ENCODE measurements around the gene FAM210A. TPM values are rescaled to one million over a fixed set of nuclear protein-coding genes. Genes with fewer than 3 reads are reported as not detected.
"Not testable (repeated sequence)": the region's sequence is repeated elsewhere in the genome, so short reads cannot be mapped to it uniquely, and the experiment has no call there.

Gene FAM210A
- total RNA-seq, 2 donors from 2014 or later: 18.6 to 31.0 TPM

DNA sequence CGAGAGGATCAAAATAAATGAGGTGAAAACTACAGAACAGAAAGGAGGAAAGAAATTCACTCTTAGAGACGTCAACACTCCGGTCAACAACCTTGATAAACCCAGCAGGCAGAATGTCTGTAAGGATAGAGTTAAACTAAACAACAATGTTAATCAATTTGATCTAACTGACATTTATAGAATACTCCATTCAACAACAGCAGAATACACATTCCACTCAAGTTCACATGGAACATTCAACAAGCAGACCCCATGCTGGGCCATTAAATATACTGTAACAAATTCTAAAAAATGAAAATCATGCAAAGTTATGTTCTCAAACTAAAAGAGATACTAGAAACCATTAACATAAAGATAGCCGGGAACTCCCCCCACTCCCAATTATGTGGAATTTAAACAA, 41.8 kb downstream of the FAM210A start:
- no peak for DNase-seq
- Histone ChIP-seq H3K36me3 (no peaks in the 10 kb centered on the region), H3K9ac (ENCODE audit: low read depth in 2 of 2, low read length in 2 of 2) (no peak overlapping the region), H3K27me3 (no peaks in the 10 kb centered on the region), H3K4me3 (no peak overlapping the region), H3K27ac (no peak overlapping the region), H3K4me1 (no peaks in the 10 kb centered on the region), H3K9me3 (no peaks in the 10 kb centered on the region)
- intact Hi-C loops (cut with DNase I): no loop called here
- no peak for TF ChIP-seq CTCF (IDR thresholded peaks at IDR 0.05)

GRCh38 chr18:13681701-13682100, 44.7 kb downstream of the FAM210A start:
- Histone ChIP-seq H3K36me3 (no peaks in the 10 kb centered on the region), H3K9me3 (no peaks in the 10 kb centered on the region), H3K4me3 (no peak overlapping the region), H3K4me1 (no peaks in the 10 kb centered on the region), H3K27ac (no peak overlapping the region), H3K27me3 (no peaks in the 10 kb centered on the region), H3K9ac (ENCODE audit: low read depth in 2 of 2, low read length in 2 of 2) (no peak overlapping the region)
- no peak for TF ChIP-seq CTCF (IDR thresholded peaks at IDR 0.05)
- DNase-seq: no peak
- intact Hi-C loops (cut with DNase I): no loop called here

DNA sequence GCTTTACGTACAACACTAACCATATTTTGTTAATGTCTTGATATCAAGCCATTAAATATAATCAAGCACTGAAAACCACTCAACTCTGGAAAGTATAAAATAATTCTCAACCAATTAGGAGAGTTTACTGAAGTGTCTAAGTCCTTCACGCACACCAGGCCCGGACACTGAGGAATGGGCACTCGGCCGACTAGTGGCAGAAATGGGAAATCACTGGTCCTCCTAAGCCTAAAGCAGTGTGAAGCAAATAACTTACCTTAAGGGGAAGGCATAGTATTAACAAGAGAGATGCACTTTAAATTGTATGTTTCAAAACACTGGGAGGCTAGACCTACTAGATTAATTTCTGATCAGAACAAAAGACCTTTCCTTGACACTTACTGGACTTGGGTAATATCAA, 45.7 kb downstream of the FAM210A start:
- H3K27ac ChIP-seq: no peak overlapping the region

GRCh38 chr18:13677350-13677749, 49.0 kb downstream of the FAM210A start:
- H3K27ac ChIP-seq; intact Hi-C loops (cut with DNase I); DNase-seq; H3K4me1 ChIP-seq; H3K9ac ChIP-seq (ENCODE audit: low read depth in 2 of 2, low read length in 2 of 2); H3K36me3 ChIP-seq; H3K4me3 ChIP-seq; H3K27me3 ChIP-seq; H3K9me3 ChIP-seq: not testable (repeated sequence)

More for the DNA sequence above, 45.7 kb downstream of the FAM210A start:
- TF ChIP-seq CTCF (IDR thresholded peaks at IDR 0.05): peak; percentile 33
- Histone ChIP-seq H3K4me3 (no peak overlapping the region), H3K4me1 (no peaks in the 10 kb centered on the region), H3K27me3 (no peaks in the 10 kb centered on the region), H3K36me3 (no peaks in the 10 kb centered on the region), H3K9ac (ENCODE audit: low read depth in 2 of 2, low read length in 2 of 2) (no peak overlapping the region), H3K9me3 (no peaks in the 10 kb centered on the region)
- DNase-seq: no peak
- intact Hi-C loops (cut with DNase I): no loop called here

GRCh38 chr18:13676471-13676870, 49.9 kb downstream of the FAM210A start:
- Histone ChIP-seq H3K9me3 (no peaks in the 10 kb centered on the region), H3K4me3 (no peak overlapping the region), H3K4me1 (no peaks in the 10 kb centered on the region), H3K27ac (no peak overlapping the region), H3K27me3 (no peaks in the 10 kb centered on the region), H3K9ac (ENCODE audit: low read depth in 2 of 2, low read length in 2 of 2) (no peak overlapping the region), H3K36me3 (no peaks in the 10 kb centered on the region)
- no peak for TF ChIP-seq CTCF (IDR thresholded peaks at IDR 0.05)
- intact Hi-C loops (cut with DNase I): no loop called here
- DNase-seq: no peak

- Histone ChIP-seq H3K4me3 (no peak overlapping the region), H3K27me3 (no peaks in the 10 kb centered on the region), H3K27ac (no peak overlapping the region), H3K9me3 (no peaks in the 10 kb centered on the region), H3K9ac (ENCODE audit: low read depth in 2 of 2, low read length in 2 of 2) (no peak overlapping the region), H3K4me1 (no peaks in the 10 kb centered on the region), H3K36me3 (no peaks in the 10 kb centered on the region)
- DNase-seq: no peak
- TF ChIP-seq CTCF (IDR thresholded peaks at IDR 0.05): no peak
- intact Hi-C loops (cut with DNase I): loop anchor here (5.0 kb wide), 1 partner anchor 660 kb away; no protein-coding TSS in a partner anchor
Measured at GRCh38 chr18:13672657-13673056, 53.7 kb downstream of the FAM210A start.

All from colonic mucosa (tissue), 4 donors.